Liver (tissue), 3 donors: ENCODE data around the gene WNT4.

Experiments used
- ATF3 ChIP-seq: IDR thresholded peaks from 2 replicates; pipeline ENCODE4 v1.6.1; 2016; ENCODE audit warnings: antibody characterized with exemption
- CTCF ChIP-seq: fragments of 150-350 bp; IDR thresholded peaks from 2 replicates; pipeline ENCODE4 v1.5.1; 2017; ENCODE audit warnings: improper control_type of control experiment, low read depth, low read length; ENCODE audit not compliant: missing input control
- EGR1 ChIP-seq, 2 donors: IDR thresholded peaks; 2 replicates each; pipeline ENCODE4 v1.6.1; 2016 to 2018; ENCODE audit warnings: antibody characterized with exemption in 2 of 2, low read depth in 2 of 2
- GABPA ChIP-seq, 2 donors: IDR thresholded peaks in 1 of 2; conservative IDR thresholded peaks in 1 of 2; 2 replicates each; pipeline ENCODE4 v1.6.1; 2016; ENCODE audit warnings: antibody characterized with exemption in 2 of 2, mild to moderate bottlenecking in 1 of 2, moderate library complexity in 1 of 2
- MAX ChIP-seq: IDR thresholded peaks from 2 replicates; pipeline ENCODE4 v1.6.1; 2016; ENCODE audit warnings: antibody characterized with exemption
- NR2F2 ChIP-seq: IDR thresholded peaks from 2 replicates; pipeline ENCODE4 v1.6.1; 2016; ENCODE audit warnings: antibody characterized with exemption
- REST ChIP-seq: IDR thresholded peaks from 2 replicates; pipeline ENCODE4 v1.6.1; 2016; ENCODE audit warnings: antibody characterized with exemption, mild to moderate bottlenecking
- RXRA ChIP-seq, 2 donors: IDR thresholded peaks; 2 replicates each; pipeline ENCODE4 v1.6.1; 2017 to 2018; ENCODE audit warnings: antibody characterized with exemption in 2 of 2, mild to moderate bottlenecking in 1 of 2
- YY1 ChIP-seq: IDR thresholded peaks from 2 replicates; pipeline ENCODE4 v1.6.1; 2016; ENCODE audit warnings: antibody characterized with exemption, mild to moderate bottlenecking
- ZBTB33 ChIP-seq: IDR thresholded peaks from 2 replicates; pipeline ENCODE4 v1.6.1; 2016; ENCODE audit warnings: antibody characterized with exemption
- donor health status: healthy.
- donor health status: healthy.

GRCh38 chr1:22102746-22103145, 40.2 kb downstream of the WNT4 start:
- no peak for TF ChIP-seq MAX
- TF ChIP-seq CTCF, result no peak
- no peak for TF ChIP-seq YY1
- TF ChIP-seq RXRA (IDR thresholded peaks at IDR 0.05), result no peak
- TF ChIP-seq REST, result no peak
- no peak for TF ChIP-seq NR2F2
- TF ChIP-seq ATF3, result no peak
- TF ChIP-seq GABPA (IDR thresholded peaks at IDR 0.05 in 1 of 2, conservative IDR thresholded peaks at IDR 0.05 in 1 of 2), result no peak
- TF ChIP-seq ZBTB33, result no peak
- TF ChIP-seq EGR1 (IDR thresholded peaks at IDR 0.05; ENCODE audit: low read depth in 2 of 2), result no peak
